PC-9 (cell line): ENCODE results near the gene ARNT2.

Experiments used
- EZH2 ChIP-seq: fragments of 200-600 bp; sonication (generic); IDR thresholded peaks from 2 replicates; pipeline ENCODE4 v1.8.0; 2017; ENCODE audit warnings: antibody characterized with exemption, low read depth
- TF ChIP-seq, protein P1 (sequence below): fragments of 200-600 bp; sonication (generic); conservative IDR thresholded peaks from 2 replicates; pipeline ENCODE4 v1.6.1; 2017; ENCODE audit warnings: mixed run types, antibody characterized with exemption, mild to moderate bottlenecking, moderate library complexity

DNA sequence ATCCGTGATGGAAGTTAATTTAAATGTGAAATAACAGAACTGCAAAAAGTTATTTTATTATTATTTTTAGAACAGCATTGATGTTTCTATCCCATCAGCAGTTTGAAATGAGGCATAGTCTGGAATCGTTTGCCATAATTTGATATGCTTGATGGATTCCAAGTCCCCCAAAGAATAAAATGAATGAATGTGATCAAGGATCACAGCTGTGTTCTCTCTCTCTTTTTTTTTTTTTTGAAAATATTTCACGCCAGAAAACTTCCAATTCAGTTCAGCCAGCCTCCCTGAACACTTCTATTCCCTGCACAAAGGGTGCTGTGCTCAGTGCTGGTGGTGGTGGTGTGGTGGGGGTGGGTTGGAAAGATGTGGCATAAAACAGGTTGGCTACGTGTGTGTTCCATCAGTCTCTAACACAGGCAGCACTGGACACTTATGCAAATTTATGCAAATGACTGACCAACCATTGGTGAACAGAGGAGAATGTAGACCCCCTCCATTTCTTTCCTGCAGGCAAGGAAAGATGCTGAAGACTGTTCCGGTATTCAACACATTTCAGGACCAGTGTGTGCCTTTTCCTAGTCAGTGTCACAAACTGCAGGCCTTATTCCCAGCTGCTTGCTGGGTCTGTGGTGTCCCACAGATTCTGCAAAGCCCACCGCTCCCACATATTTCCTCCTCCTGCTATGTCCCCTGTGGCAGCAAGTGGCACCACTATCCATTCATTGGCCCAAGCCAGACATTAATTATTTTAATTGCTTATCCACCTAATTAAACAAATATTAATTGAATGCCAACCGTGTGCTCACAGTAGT lies 10.6 kb downstream of the ARNT2 start:
- TF ChIP-seq, protein P1, sequence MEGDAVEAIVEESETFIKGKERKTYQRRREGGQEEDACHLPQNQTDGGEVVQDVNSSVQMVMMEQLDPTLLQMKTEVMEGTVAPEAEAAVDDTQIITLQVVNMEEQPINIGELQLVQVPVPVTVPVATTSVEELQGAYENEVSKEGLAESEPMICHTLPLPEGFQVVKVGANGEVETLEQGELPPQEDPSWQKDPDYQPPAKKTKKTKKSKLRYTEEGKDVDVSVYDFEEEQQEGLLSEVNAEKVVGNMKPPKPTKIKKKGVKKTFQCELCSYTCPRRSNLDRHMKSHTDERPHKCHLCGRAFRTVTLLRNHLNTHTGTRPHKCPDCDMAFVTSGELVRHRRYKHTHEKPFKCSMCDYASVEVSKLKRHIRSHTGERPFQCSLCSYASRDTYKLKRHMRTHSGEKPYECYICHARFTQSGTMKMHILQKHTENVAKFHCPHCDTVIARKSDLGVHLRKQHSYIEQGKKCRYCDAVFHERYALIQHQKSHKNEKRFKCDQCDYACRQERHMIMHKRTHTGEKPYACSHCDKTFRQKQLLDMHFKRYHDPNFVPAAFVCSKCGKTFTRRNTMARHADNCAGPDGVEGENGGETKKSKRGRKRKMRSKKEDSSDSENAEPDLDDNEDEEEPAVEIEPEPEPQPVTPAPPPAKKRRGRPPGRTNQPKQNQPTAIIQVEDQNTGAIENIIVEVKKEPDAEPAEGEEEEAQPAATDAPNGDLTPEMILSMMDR, result no peak
- TF ChIP-seq EZH2, result no peak
